RWPE2 (cell line): Measurements from ENCODE around the gene ANAPC7.
"Not testable (repeated sequence)": the region's sequence is repeated elsewhere in the genome, so short reads cannot be mapped to it uniquely, and the experiment has no call there.

ENCODE experiments used
- ATAC-seq: fragments of 200-7000 bp; cut with Tn5 transposase; 3 replicates; pipeline ENCODE4 v1.9.1; 2021; ENCODE audit warnings: low read depth
- DNase-seq: peaks from one replicate; pipeline ENCODE4 v3.0.0-alpha.2; 2020; ENCODE audit warnings: low spot score
- H3K27ac ChIP-seq: fragments of 450-650 bp; 2 replicates; pipeline ENCODE4 v1.5.1; 2017; ENCODE audit warnings: mild to moderate bottlenecking; ENCODE audit not compliant: poor library complexity, severe bottlenecking
- H3K27me3 ChIP-seq: fragments of 250-450 bp; sonication (Bioruptor Pico); 2 replicates; pipeline ENCODE4 v1.5.1; 2021; ENCODE audit warnings: mild to moderate bottlenecking, moderate library complexity; ENCODE audit not compliant: insufficient read depth, poor library complexity, severe bottlenecking
- H3K36me3 ChIP-seq: fragments of 250-450 bp; sonication (Bioruptor Pico); 2 replicates; pipeline ENCODE4 v1.5.1; 2020; ENCODE audit warnings: low read depth, mild to moderate bottlenecking, moderate library complexity
- H3K4me1 ChIP-seq: fragments of 250-450 bp; sonication (Bioruptor Pico); 2 replicates; pipeline ENCODE4 v1.5.1; 2021; ENCODE audit warnings: mild to moderate bottlenecking, moderate library complexity; ENCODE audit not compliant: insufficient read depth, poor library complexity, severe bottlenecking
- H3K4me3 ChIP-seq: fragments of 250-450 bp; sonication (Bioruptor Pico); 2 replicates; pipeline ENCODE4 v1.5.1; 2021; ENCODE audit warnings: mild to moderate bottlenecking, moderate library complexity; ENCODE audit not compliant: severe bottlenecking
- H3K9me3 ChIP-seq: fragments of 250-450 bp; sonication (Bioruptor Pico); 2 replicates; pipeline ENCODE4 v1.5.1; 2021; ENCODE audit warnings: mild to moderate bottlenecking, moderate library complexity; ENCODE audit not compliant: severe bottlenecking
- CTCF ChIP-seq: fragments of 450-650 bp; IDR thresholded peaks from one replicate; pipeline ENCODE4 v1.5.1; 2017; ENCODE audit warnings: mild to moderate bottlenecking, moderate library complexity; ENCODE audit not compliant: poor library complexity, severe bottlenecking

The ANAPC7 gene

GRCh38 chr12:110421701-110422100 lies 18.2 kb upstream of the ANAPC7 start:
- H3K36me3 ChIP-seq, result no peaks in the 10 kb centered on the region
- ATAC-seq (no peak), DNase-seq (no peak)
- no peaks in the 10 kb centered on the region for H3K4me1 ChIP-seq
- no peaks in the 10 kb centered on the region for H3K9me3 ChIP-seq
- no peaks in the 10 kb centered on the region for H3K27me3 ChIP-seq
- H3K27ac ChIP-seq, result no peak overlapping the region
- no peak overlapping the region for H3K4me3 ChIP-seq
- no peak for TF ChIP-seq CTCF

- DNase-seq, result no peak
- Histone ChIP-seq H3K36me3 (no peaks in the 10 kb centered on the region), H3K9me3 (no peaks in the 10 kb centered on the region), H3K27me3 (no peaks in the 10 kb centered on the region), H3K4me1 (no peaks in the 10 kb centered on the region), H3K4me3 (no peak overlapping the region), H3K27ac (no peak overlapping the region)
- no peak for ATAC-seq
- no peak for TF ChIP-seq CTCF
Measured at GRCh38 chr12:110421159-110421661, 17.7 kb upstream of the ANAPC7 start.

- not testable (repeated sequence) for DNase-seq, ATAC-seq, H3K27me3 ChIP-seq, H3K9me3 ChIP-seq, H3K27ac ChIP-seq, H3K4me1 ChIP-seq, H3K4me3 ChIP-seq, H3K36me3 ChIP-seq
Measured at GRCh38 chr12:110420644-110421043, 17.1 kb upstream of the ANAPC7 start.

GRCh38 chr12:110417113-110417512 lies 13.6 kb upstream of the ANAPC7 start:
- DNase-seq, H3K9me3 ChIP-seq, H3K4me3 ChIP-seq, H3K27ac ChIP-seq, ATAC-seq, H3K4me1 ChIP-seq, H3K27me3 ChIP-seq, H3K36me3 ChIP-seq: not testable (repeated sequence)

GRCh38 chr12:110410086-110410485 lies 6.6 kb upstream of the ANAPC7 start:
- ATAC-seq, DNase-seq, H3K36me3 ChIP-seq, H3K27me3 ChIP-seq, H3K4me1 ChIP-seq, H3K4me3 ChIP-seq, H3K9me3 ChIP-seq, H3K27ac ChIP-seq: not testable (repeated sequence)

- ATAC-seq, H3K9me3 ChIP-seq, DNase-seq, H3K27me3 ChIP-seq, H3K27ac ChIP-seq, H3K4me1 ChIP-seq, H3K4me3 ChIP-seq: not testable (repeated sequence)
- H3K36me3 ChIP-seq, result peaks cover 13% of the 10 kb centered on the region
Measured at GRCh38 chr12:110405126-110405662, 1.7 kb upstream of the ANAPC7 start.
